ENCODE data around the gene GABARAP. TPM values are rescaled to one million over a fixed set of nuclear protein-coding genes. Genes with fewer than 3 reads are reported as not detected.

Gene GABARAP
- total RNA-seq, 1 donor from 2014 or later, result 418 TPM

DNA sequence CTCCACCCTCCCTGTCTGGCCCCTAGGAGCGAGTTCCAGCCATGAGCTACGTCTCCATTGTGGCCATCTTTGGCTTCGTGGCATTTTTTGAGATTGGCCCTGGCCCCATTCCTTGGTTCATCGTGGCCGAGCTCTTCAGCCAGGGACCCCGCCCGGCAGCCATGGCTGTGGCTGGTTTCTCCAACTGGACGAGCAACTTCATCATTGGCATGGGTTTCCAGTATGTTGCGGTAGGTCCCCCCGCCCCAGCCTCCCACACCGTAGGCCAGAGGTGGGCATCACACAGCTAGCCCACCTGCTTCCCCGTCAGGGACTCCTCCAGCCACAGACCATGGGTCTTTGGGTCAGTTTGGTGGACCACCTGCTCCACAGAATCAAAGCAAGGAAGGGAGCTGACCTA is 43.4 kb upstream of the GABARAP start:
- TF ChIP-seq, protein P1, sequence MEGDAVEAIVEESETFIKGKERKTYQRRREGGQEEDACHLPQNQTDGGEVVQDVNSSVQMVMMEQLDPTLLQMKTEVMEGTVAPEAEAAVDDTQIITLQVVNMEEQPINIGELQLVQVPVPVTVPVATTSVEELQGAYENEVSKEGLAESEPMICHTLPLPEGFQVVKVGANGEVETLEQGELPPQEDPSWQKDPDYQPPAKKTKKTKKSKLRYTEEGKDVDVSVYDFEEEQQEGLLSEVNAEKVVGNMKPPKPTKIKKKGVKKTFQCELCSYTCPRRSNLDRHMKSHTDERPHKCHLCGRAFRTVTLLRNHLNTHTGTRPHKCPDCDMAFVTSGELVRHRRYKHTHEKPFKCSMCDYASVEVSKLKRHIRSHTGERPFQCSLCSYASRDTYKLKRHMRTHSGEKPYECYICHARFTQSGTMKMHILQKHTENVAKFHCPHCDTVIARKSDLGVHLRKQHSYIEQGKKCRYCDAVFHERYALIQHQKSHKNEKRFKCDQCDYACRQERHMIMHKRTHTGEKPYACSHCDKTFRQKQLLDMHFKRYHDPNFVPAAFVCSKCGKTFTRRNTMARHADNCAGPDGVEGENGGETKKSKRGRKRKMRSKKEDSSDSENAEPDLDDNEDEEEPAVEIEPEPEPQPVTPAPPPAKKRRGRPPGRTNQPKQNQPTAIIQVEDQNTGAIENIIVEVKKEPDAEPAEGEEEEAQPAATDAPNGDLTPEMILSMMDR (IDR thresholded peaks at IDR 0.05; ENCODE audit: unreplicated experiment), result no peak
- Mint-ChIP-seq H3K4me3 (ENCODE audit: unreplicated experiment) (no peak overlapping the region), H3K36me3 (ENCODE audit: low read depth, unreplicated experiment) (no peaks in the 10 kb centered on the region), H3K9me3 (ENCODE audit: unreplicated experiment) (no peaks in the 10 kb centered on the region), H3K27me3 (ENCODE audit: unreplicated experiment) (peaks cover 9% of the 10 kb centered on the region), H3K27ac (ENCODE audit: unreplicated experiment) (no peak overlapping the region), H3K4me1 (ENCODE audit: unreplicated experiment) (peaks cover 5% of the 10 kb centered on the region)
- DNase-seq (ENCODE audit: low spot score), result no peak

DNA sequence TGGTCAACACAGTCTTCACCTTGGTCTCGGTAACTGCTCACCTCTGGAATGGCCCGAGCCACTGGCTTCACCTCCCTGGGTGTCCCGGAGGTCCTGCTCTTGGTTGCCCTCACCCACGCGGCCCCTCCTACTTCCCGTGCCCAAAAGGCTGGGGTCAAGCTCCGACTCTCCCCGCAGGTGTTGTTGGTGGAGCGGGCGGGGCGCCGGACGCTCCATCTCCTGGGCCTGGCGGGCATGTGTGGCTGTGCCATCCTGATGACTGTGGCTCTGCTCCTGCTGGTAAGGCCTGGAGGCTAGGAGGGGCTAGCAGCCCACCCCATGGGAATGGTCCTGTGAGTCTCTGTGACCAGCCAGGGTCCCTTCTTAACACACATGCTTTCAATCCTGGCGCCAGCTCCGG is 42.7 kb upstream of the GABARAP start:
- H3K4me1 Mint-ChIP-seq (ENCODE audit: unreplicated experiment), result peaks cover 11% of the 10 kb centered on the region
- H3K4me3 Mint-ChIP-seq (ENCODE audit: unreplicated experiment), result no peak overlapping the region
- no peaks in the 10 kb centered on the region for H3K36me3 Mint-ChIP-seq (ENCODE audit: low read depth, unreplicated experiment)
- H3K9me3 Mint-ChIP-seq (ENCODE audit: unreplicated experiment), result no peaks in the 10 kb centered on the region
- no peak for DNase-seq (ENCODE audit: low spot score)
- peaks cover 14% of the 10 kb centered on the region for H3K27me3 Mint-ChIP-seq (ENCODE audit: unreplicated experiment)
- TF ChIP-seq, protein P1 (IDR thresholded peaks at IDR 0.05; ENCODE audit: unreplicated experiment), result no peak
- H3K27ac Mint-ChIP-seq (ENCODE audit: unreplicated experiment), result no peak overlapping the region

DNA sequence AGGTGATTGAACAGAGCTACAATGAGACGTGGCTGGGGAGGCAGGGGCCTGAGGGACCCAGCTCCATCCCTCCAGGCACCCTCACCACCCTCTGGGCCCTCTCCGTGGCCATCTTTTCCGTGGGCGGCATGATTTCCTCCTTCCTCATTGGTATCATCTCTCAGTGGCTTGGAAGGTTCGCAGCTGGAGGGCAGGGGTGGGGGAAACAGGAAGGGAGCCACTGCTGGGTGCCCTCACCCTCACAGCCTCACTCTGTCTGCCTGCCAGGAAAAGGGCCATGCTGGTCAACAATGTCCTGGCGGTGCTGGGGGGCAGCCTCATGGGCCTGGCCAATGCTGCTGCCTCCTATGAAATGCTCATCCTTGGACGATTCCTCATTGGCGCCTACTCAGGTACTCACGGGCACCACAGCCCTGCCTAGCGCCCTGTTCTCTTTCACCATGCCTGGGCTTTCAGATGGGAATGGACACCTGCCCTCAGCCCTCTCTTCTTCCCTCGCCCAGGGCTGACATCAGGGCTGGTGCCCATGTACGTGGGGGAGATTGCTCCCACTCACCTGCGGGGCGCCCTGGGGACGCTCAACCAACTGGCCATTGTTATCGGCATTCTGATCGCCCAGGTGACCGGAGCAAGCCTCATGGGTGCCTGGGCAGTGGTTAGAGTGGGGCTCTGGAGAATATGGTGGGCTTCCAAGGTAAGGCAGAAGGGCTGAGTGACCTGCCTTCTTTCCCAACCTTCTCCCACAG is 41.4 kb upstream of the GABARAP start:
- TF ChIP-seq, protein P1 (IDR thresholded peaks at IDR 0.05; ENCODE audit: unreplicated experiment), result no peak
- H3K27ac Mint-ChIP-seq (ENCODE audit: unreplicated experiment), result no peak overlapping the region
- H3K36me3 Mint-ChIP-seq (ENCODE audit: low read depth, unreplicated experiment), result no peaks in the 10 kb centered on the region
- peaks cover 15% of the 10 kb centered on the region for H3K4me1 Mint-ChIP-seq (ENCODE audit: unreplicated experiment)
- peaks cover 14% of the 10 kb centered on the region for H3K27me3 Mint-ChIP-seq (ENCODE audit: unreplicated experiment)
- no peak for DNase-seq (ENCODE audit: low spot score)
- no peaks in the 10 kb centered on the region for H3K9me3 Mint-ChIP-seq (ENCODE audit: unreplicated experiment)
- H3K4me3 Mint-ChIP-seq (ENCODE audit: unreplicated experiment), result peak overlapping the region; percentile 37

DNA sequence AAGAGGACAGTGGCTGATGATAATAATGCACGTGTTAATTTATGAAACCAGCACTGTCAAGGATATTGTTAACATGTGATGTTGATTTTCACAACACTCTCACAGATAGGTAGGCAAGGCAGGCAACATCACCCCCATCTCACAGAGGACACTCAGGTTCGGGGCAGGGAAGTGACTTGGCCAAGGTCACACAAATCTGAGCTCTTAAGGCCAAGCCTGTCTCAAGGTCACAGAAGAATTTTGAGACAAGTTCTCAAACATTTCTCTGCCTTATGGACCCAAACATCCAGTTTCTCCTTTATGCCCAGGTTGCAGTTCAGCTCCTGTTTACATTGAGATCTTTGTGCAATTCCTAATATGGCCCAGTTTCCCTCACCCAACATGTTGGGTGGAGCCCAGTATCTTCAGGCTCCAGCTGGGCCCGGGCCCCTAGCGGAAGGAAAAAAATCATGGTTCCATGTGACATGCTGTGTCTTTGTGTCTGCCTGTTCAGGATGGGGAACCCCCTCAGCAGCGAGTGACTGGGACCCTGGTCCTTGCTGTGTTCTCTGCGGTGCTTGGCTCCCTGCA is 40.6 kb upstream of the GABARAP start:
- H3K4me3 Mint-ChIP-seq (ENCODE audit: unreplicated experiment), result peak overlapping the region; percentile 82
- TF ChIP-seq, protein P1 (IDR thresholded peaks at IDR 0.05; ENCODE audit: unreplicated experiment), result no peak
- no peaks in the 10 kb centered on the region for H3K36me3 Mint-ChIP-seq (ENCODE audit: low read depth, unreplicated experiment)
- DNase-seq (ENCODE audit: low spot score), result no peak
- peaks cover 15% of the 10 kb centered on the region for H3K4me1 Mint-ChIP-seq (ENCODE audit: unreplicated experiment)
- no peaks in the 10 kb centered on the region for H3K9me3 Mint-ChIP-seq (ENCODE audit: unreplicated experiment)
- peaks cover 14% of the 10 kb centered on the region for H3K27me3 Mint-ChIP-seq (ENCODE audit: unreplicated experiment)
- H3K27ac Mint-ChIP-seq (ENCODE audit: unreplicated experiment), result no peak overlapping the region

All from endothelial cell (in vitro differentiated cells).